GM04503 (cell line): ENCODE data around the gene INO80E.

Experiments used
- DNase-seq: peaks from one replicate; pipeline ENCODE4 v3.0.0-alpha.2; 2012; ENCODE audit warnings: low read depth

The INO80E gene

GRCh38 chr16:29975811-29976511 is 20.1 kb upstream of the INO80E start:
- DNase-seq = no peak

DNA sequence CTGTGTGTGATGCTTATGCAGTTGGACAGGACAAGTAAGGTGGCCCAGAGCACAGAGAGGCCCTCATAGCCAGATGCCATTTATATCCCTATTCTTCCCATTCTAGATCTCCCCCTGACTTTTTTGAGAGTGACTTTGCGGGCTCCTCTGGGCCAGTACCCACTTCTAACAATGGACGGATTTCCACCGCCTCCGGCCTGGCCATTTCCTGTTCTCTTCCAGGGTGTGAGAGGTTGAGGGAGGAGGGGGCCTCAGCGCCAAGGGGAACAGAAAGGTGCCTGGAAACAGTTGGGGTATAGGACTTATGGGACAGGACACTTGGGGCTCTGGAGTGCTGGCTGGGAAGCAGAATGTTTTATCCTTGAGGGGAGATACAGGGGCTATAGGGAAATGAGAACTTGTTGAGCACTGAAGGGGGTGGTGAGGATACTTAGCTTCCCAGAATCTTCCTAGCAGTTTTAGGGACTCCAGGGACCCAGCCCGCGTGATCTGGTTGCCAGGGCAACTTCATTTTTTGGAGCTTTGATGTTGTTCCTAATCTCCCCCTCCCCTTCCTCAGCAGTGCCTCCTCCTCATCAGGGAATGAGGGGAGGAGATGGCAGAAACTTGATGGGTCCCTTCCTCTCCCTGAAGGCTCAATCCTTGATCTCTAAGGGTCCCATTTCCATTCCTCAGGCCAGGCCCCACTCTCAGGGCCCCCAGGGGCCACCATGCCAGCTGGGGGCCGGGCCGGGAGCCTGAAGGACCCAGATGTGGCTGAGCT is 18.8 kb upstream of the INO80E start:
- no peak for DNase-seq

- DNase-seq = no peak
These were observed 18.0 kb upstream of the INO80E start for GRCh38 chr16:29978081-29978480.

GRCh38 chr16:29978564-29979270 is 17.3 kb upstream of the INO80E start:
- no peak for DNase-seq

DNA sequence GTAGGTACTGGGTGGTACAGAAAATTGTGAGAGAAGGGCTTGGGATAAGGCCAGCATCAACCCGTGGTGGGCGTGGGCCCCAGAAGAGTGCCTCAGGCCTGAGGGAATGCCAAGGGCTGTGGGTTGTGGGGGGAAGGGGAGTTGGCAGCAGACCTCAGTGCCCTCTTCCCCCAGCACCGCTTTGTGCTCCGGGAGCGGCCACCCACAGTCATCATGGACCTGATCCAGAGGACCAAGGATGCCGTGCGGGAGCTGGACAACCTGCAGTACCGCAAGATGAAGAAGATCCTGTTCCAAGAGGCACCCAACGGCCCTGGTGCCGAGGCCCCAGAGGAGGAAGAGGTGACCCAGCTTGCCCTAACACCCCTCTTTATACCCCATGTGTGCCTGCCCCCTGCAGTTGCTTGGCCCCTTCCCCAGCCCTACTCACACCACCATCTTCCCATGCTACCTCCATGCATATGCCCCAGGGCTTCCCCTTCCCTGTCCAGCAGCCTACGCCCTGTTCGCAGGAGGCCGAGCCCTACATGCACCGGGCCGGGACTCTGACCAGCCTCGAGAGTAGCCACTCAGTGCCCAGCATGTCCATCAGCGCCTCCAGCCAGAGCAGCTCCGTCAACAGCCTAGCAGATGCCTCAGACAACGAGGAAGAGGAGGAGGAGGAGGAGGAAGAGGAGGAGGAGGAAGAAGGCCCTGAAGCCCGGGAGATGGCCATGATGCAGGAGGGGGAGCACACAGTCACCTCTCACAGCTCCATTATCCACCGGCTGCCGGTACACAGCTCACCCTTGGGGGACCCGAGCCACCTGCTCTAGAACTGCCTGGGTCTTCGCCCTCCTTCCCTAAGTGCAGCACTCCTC is 13.3 kb upstream of the INO80E start:
- no peak for DNase-seq

DNA sequence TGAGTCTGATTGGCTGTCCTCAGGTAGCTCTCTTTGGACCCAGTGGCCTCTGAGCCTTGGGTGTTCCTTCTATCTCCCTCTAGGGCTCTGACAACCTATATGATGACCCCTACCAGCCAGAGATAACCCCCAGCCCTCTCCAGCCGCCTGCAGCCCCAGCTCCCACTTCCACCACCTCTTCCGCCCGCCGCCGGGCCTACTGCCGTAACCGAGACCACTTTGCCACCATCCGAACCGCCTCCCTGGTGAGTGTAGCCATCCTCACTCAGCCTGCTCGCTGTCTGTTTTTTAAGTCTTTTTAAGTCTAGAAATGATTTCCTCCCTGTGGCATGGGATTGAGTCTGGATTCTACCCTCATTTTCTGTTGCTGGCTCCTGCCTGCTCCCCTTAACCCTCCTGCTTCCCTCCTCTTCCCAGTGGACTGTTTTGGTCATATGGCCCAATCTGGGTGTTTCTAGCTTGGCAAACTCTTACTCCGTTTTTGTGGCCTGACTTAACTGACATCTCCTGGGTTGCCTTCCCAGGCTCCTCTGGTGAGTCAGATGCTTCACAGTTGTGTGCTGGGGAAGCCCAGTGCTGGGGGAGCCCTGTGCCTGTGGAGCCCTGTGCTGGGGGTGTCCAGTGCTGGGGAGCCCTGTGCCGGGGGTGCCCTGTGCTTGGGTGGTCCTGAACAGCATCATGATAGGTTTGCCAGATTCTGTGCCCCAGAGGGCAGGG is 12.5 kb upstream of the INO80E start:
- peak; percentile 45 for DNase-seq

DNA sequence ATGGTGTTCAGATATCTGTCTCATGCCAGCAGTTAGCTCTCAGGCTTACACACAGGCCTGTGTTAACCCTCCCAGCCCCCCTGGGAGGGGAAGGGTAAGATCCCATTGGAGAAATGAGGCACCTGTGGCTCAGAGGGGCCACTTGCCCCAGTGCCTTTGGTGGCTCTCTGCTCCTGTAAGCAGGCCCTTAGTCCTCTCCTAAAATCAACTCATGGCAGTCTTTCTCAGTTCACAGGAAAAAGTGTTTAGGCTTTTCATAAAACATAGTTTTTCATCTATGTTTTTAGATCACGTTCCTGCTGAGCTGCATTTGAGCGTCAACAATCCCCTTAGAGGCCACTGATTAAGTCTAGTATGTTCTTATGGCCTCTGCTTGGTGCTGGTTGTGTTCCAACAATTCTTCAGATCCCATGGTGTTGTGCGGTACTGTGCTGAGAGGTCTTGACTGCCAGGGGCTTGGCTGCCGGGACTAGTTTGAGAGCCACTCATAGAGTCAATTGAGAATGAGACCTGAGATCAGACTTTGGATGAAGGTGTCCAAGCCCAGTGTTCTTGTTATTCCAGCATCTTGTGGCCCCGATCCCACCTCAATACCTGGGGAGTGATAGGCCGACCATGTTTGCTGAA is 11.8 kb upstream of the INO80E start:
- DNase-seq = no peak

- DNase-seq = no peak
These were observed 11.3 kb upstream of the INO80E start for GRCh38 chr16:29984764-29985147.

DNA sequence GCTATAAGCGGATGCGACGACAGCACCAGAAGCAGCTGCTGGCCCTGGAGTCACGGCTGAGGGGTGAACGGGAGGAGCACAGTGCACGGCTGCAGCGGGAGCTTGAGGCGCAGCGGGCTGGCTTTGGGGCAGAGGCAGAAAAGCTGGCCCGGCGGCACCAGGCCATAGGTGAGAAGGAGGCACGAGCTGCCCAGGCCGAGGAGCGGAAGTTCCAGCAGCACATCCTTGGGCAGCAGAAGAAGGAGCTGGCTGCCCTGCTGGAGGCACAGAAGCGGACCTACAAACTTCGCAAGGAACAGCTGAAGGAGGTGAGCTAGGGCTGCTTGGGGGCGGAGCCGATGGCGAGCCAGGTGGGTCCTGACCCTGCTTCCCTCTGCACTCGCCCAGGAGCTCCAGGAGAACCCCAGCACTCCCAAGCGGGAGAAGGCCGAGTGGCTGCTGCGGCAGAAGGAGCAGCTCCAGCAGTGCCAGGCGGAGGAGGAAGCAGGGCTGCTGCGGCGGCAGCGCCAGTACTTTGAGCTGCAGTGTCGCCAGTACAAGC is 10.7 kb upstream of the INO80E start:
- DNase-seq = no peak

DNA sequence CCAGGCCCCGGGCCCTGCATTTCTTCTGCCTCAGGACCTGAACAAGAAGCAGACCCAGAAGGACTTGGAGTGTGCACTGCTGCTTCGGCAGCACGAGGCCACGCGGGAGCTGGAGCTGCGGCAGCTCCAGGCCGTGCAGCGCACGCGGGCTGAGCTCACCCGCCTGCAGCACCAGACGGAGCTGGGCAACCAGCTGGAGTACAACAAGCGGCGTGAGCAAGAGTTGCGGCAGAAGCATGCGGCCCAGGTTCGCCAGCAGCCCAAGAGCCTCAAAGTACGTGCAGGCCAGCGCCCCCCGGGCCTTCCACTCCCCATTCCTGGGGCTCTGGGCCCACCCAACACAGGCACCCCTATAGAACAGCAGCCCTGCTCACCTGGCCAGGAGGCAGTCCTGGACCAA is 9.8 kb upstream of the INO80E start:
- no peak for DNase-seq

DNA sequence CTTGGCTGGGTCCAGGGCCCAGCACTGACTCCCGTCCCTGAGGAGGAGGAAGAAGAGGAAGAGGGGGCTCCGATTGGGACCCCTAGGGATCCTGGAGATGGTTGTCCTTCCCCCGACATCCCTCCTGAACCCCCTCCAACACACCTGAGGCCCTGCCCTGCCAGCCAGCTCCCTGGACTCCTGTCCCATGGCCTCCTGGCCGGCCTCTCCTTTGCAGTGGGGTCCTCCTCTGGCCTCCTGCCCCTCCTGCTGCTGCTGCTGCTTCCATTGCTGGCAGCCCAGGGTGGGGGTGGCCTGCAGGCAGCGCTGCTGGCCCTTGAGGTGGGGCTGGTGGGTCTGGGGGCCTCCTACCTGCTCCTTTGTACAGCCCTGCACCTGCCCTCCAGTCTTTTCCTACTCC is 9.1 kb upstream of the INO80E start:
- no peak for DNase-seq

DNA sequence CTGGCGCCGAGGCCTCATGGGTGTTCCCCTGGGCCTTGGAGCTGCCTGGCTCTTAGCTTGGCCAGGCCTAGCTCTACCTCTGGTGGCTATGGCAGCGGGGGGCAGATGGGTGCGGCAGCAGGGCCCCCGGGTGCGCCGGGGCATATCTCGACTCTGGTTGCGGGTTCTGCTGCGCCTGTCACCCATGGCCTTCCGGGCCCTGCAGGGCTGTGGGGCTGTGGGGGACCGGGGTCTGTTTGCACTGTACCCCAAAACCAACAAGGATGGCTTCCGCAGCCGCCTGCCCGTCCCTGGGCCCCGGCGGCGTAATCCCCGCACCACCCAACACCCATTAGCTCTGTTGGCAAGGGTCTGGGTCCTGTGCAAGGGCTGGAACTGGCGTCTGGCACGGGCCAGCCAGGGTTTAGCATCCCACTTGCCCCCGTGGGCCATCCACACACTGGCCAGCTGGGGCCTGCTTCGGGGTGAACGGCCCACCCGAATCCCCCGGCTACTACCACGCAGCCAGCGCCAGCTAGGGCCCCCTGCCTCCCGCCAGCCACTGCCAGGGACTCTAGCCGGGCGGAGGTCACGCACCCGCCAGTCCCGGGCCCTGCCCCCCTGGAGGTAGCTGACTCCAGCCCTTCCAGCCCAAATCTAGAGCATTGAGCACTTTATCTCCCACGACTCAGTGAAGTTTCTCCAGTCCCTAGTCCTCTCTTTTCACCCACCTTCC is 8.5 kb upstream of the INO80E start:
- no peak for DNase-seq

DNA sequence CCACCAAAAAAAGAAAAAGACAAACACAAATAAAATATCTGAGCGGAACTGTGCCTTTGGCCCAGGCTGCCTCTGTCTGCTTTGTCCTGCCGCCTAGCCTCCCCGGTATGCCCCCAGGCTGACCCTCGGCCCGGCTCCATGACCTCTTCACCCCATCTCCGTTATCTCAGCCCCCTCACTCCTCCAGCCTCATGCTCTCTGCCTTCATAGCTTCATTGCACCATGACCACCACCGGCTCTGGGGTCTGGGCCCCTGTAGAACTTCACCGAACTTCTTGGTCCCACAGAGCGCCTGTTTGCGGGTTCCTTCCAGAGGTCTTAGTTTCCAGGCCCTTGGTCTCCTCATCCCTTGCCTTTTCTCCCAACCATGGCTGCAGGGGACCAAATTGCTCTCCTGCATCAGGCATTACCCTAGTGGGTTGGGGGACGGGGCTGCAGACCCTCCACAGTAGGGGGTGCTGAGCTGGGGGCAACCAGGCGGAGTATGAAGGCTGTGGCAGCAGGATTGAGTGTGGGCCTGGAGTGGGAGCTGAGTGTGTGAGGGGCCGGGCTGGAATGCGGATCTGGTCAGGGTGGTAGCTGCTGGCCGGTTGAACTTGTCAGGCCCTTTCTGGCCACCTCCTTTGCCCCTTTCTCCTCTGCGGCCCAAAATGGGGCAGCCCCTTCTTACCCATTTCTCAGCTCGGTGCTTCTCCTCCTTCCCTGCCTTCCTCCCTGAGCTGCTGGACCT is 7.5 kb upstream of the INO80E start:
- DNase-seq = no peak

DNA sequence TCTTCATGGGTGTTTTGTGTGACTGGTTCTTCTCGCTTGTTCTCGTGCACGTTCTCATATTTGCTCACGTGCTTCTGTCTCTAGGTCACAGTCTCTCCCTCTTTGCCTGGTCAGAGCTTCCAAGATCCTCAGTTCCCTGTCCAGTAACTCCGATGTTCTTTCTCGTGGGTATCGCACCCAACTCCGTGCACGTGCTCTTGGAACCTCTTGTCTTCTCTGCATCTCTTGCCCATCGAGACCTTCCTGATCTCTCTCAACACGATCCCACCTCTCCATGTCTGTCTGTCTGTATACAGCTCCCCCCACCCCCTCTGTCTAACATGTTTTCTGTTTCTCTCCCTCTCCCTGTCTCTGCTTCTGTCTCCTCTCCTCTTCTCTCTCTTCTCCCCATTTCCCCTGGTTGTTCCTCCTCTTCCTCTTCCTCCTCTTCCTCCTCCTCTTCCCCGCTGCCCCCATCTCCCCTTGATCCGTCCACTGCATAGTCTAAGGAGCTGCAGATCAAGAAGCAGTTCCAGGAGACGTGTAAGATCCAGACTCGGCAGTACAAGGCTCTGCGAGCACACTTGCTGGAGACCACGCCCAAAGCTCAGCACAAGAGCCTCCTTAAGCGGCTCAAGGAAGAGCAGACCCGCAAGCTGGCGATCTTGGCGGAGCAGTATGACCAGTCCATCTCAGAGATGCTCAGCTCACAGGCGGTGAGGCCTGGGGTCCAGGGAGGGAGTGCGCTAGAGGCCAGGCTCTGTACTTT is 6.8 kb upstream of the INO80E start:
- no peak for DNase-seq

DNA sequence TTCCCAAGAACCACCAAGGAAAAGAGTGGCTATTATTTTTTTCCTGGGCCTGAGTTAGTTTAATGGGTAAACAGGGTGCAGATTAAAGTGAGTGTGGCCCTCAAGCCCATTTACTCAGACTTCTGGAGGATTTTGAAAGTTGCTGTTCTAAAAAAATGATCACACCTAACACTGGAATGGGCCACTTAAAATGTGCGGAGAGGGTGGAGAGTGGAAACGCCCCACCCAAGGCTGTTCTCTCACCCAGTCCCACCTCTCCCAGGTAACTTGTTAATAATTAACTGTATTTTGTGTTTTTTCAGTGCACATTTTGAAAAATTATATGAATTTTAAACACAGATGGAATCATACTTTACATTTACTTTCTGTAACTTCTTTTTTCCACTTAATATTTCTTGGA is 6.0 kb upstream of the INO80E start:
- no peak for DNase-seq

DNA sequence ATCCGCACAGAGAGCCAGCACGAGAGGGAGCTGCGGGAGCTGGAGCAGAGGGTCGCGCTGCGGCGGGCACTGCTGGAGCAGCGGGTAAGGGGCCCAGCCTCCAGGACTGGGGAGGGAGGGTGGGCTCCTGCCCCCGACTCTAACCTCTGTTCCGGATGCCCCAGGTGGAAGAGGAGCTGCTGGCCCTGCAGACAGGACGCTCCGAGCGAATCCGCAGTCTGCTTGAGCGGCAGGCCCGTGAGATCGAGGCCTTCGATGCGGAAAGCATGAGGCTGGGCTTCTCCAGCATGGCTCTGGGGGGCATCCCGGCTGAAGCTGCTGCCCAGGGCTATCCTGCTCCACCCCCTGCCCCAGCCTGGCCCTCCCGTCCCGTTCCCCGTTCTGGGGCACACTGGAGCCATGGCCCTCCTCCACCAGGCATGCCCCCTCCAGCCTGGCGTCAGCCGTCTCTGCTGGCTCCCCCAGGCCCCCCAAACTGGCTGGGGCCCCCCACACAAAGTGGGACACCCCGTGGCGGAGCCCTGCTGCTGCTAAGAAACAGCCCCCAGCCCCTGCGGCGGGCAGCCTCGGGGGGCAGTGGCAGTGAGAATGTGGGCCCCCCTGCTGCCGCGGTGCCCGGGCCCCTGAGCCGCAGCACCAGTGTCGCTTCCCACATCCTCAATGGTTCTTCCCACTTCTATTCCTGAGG is 5.0 kb upstream of the INO80E start:
- no peak for DNase-seq

DNA sequence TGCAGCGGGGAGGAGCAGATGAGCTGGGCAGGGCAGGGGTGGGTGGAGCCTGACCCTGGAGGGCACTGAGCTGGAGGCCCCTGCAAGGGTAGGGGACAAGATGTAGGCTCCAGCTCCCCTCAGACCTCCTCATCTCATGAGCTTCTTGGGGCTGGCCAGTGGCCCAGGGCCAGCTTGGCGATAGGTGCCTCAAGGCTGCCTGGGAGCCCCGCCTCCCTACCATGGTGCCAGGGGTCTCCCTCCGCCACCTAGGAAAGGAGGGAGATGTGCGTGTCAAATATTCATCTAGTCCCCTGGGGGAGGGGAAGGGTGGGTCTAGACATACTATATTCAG is 4.5 kb upstream of the INO80E start:
- no peak for DNase-seq

GRCh38 chr16:29992344-29992967 is 3.6 kb upstream of the INO80E start:
- no peak for DNase-seq
